ENCODE data around the gene SLC16A9. TPM values are rescaled to one million over a fixed set of nuclear protein-coding genes. Genes with fewer than 3 reads are reported as not detected.
A peak's percentile ranks its signal among the peaks of the same experiment; 100 is the strongest.

SLC16A9 gene
- total and polyA plus RNA-seq, 8 donors, result 1.5 to 45.9 (median 41.4) TPM

DNA sequence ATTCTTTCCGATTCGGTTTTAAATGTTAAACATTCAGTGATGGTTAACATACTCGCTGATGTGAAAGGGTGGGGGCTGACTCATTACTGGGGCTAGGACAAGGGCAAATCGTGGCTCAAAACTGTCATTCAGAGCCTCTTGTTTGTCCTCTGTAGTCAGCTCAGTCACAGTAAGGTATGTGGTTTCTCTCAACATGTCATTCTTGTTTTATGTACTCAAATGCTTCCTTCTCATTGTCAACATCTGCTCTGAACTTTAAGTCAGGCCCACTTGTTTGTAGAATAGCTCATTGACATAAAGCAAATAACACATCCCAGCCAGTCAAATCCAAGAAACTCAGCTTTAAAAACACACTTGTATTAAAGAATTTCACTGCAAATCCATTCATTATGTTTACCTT lies 7.3 kb downstream of the SLC16A9 start:
- Histone ChIP-seq H3K27ac (no peak overlapping the region), H3K9me3 (no peaks in the 10 kb centered on the region), H3K4me1 (no peaks in the 10 kb centered on the region), H3K4me3 (no peak overlapping the region), H3K36me3 (no peaks in the 10 kb centered on the region), H3K27me3 (peaks cover 0 to 9% of the 10 kb centered on the region in 2 donors)
- TF ChIP-seq, protein P1, sequence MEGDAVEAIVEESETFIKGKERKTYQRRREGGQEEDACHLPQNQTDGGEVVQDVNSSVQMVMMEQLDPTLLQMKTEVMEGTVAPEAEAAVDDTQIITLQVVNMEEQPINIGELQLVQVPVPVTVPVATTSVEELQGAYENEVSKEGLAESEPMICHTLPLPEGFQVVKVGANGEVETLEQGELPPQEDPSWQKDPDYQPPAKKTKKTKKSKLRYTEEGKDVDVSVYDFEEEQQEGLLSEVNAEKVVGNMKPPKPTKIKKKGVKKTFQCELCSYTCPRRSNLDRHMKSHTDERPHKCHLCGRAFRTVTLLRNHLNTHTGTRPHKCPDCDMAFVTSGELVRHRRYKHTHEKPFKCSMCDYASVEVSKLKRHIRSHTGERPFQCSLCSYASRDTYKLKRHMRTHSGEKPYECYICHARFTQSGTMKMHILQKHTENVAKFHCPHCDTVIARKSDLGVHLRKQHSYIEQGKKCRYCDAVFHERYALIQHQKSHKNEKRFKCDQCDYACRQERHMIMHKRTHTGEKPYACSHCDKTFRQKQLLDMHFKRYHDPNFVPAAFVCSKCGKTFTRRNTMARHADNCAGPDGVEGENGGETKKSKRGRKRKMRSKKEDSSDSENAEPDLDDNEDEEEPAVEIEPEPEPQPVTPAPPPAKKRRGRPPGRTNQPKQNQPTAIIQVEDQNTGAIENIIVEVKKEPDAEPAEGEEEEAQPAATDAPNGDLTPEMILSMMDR (IDR thresholded peaks at IDR 0.05), result no peak
- ATAC-seq (peak; percentile 41), DNase-seq (no peak)
- intact Hi-C loops (cut with DNase I), result no loop called here

DNA sequence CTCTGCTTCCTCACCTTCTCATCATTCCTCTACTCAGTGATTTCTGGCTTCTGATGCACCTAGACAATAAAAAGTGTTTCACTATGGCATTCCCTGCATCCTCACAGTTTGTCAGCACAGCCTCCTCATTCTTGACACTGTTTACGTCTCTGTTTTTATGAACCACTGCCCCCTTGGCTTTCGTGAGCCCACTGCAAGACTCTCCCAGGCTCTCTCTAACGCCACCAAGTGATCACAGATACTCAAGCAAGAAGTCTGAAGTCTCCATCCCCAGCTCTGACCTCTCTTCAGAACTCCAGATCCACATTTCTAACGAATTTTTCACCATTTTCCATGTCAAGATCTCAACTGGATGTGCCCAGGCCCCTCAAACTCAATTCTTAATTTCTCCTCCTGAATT lies 8.9 kb downstream of the SLC16A9 start:
- Histone ChIP-seq H3K36me3 (no peaks in the 10 kb centered on the region), H3K9me3 (no peaks in the 10 kb centered on the region), H3K27ac (no peak overlapping the region), H3K4me1 (no peaks in the 10 kb centered on the region), H3K27me3 (no peaks in the 10 kb centered on the region), H3K4me3 (no peak overlapping the region)
- ATAC-seq, result no peak
- no peak for DNase-seq
- TF ChIP-seq, protein P1 (IDR thresholded peaks at IDR 0.05), result no peak
- intact Hi-C loops (cut with DNase I), result no loop called here

DNA sequence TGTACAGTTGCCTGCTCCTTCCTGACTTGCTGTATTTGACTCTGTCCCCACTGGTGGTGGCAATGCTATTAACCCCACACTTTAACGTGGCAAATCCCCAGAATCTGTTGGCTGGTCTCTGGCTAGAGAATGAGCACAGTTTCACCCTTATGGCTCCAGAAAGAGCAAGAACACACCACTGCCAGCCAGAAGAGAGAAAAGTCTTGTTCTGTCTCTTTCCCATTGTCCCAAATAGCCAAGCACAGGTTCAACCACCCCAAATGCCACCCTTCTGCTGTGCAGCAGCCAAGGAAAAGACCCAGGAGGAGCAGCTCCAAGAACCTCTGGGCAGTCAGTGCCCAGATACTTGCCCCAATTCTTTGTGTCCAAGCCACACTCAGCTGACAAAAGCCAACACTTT lies 11.3 kb downstream of the SLC16A9 start:
- Histone ChIP-seq H3K27me3 (no peaks in the 10 kb centered on the region), H3K4me3 (no peak overlapping the region), H3K9me3 (no peaks in the 10 kb centered on the region), H3K27ac (no peak overlapping the region), H3K36me3 (no peaks in the 10 kb centered on the region), H3K4me1 (no peaks in the 10 kb centered on the region)
- TF ChIP-seq, protein P1 (IDR thresholded peaks at IDR 0.05), result no peak
- DNase-seq (no peak), ATAC-seq (no peak)
- intact Hi-C loops (cut with DNase I), result no loop called here

DNA sequence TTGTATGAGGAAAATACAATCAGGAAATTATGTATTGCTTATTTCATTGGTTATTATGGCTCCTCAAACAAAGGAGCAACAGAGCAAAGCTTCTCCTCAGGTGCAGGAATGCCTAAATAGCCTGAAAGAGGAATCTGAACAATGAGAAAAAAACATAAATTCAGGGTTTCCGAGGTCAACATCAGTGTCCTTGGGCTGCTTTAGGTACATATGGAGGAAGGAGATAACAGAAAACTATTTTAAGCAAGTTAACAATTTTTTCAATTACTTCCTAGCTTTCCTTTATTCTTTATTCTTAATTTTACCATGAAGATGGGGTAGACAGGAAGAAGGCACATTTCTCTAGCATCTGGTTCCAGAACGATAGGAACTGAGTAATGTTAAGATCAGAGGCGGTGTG lies 14.0 kb downstream of the SLC16A9 start:
- no peaks in the 10 kb centered on the region for H3K27me3 ChIP-seq
- no peaks in the 10 kb centered on the region for H3K9me3 ChIP-seq
- no peaks in the 10 kb centered on the region for H3K4me1 ChIP-seq
- TF ChIP-seq, protein P1 (IDR thresholded peaks at IDR 0.05), result no peak
- H3K27ac ChIP-seq, result no peak overlapping the region
- no peak overlapping the region for H3K4me3 ChIP-seq
- ATAC-seq (no peak), DNase-seq (no peak)
- intact Hi-C loops (cut with DNase I), result no loop called here
- no peaks in the 10 kb centered on the region for H3K36me3 ChIP-seq

DNA sequence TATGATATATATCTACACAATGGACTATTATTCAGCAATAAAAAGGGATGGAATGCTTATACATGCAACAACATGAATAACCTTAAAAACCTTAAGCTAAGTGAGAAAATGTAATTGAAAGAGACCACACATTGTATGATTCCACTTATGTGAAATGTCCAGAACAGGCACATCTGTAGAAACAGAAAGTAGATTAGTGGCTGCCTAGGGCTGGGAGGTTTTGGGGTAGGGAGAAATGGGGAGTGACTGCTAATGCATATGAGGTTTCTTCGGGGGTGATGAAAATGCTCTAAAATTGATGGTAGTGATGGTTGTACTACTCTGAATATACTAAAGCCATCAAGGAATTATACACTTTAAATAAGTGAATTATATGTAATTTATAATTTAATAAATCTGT lies 14.7 kb downstream of the SLC16A9 start:
- ATAC-seq (no peak), DNase-seq (no peak)
- Histone ChIP-seq H3K36me3 (no peaks in the 10 kb centered on the region), H3K4me3 (no peak overlapping the region), H3K4me1 (no peaks in the 10 kb centered on the region), H3K27me3 (no peaks in the 10 kb centered on the region), H3K27ac (no peak overlapping the region), H3K9me3 (no peaks in the 10 kb centered on the region)
- intact Hi-C loops (cut with DNase I), result no loop called here
- TF ChIP-seq, protein P1 (IDR thresholded peaks at IDR 0.05), result no peak

All from left lung (tissue), 10 donors.